Kidney epithelial cell (primary cell): ENCODE results near the gene CIART. TPM values are rescaled to one million over a fixed set of nuclear protein-coding genes. Genes with fewer than 3 reads are reported as not detected.

Source experiments
- DNase-seq: peaks from one replicate; pipeline ENCODE4 v3.0.0-alpha.2; 2010; ENCODE audit warnings: low read depth
- H3K27me3 ChIP-seq: 2 replicates; pipeline ENCODE4 v1.6.0; 2011; ENCODE audit warnings: low read length; ENCODE audit not compliant: control insufficient read depth, insufficient read depth
- H3K36me3 ChIP-seq: 2 replicates; pipeline ENCODE4 v1.5.1; 2011; ENCODE audit warnings: low read length; ENCODE audit not compliant: control insufficient read depth, insufficient read depth
- H3K4me3 ChIP-seq: 2 replicates; pipeline ENCODE4 v1.5.1; 2011; ENCODE audit warnings: low read depth, mild to moderate bottlenecking, control low read depth, low read length
- CTCF ChIP-seq: IDR thresholded peaks from 2 replicates; pipeline ENCODE4 v1.5.1; 2011; ENCODE audit warnings: mild to moderate bottlenecking, moderate library complexity, low read length, control low read depth, inconsistent platforms; ENCODE audit not compliant: insufficient read depth, poor library complexity, severe bottlenecking
- total RNA-seq: library from RNA; depleted of rRNA; stranded (reverse); fragments of >200 nt; gene quantifications from 2 replicates; pipeline ENCODE4 v1.2.3, GENCODE V29; 2015

CIART gene
- total RNA-seq, 1 donor from 2014 or later = 2.4 TPM

DNA sequence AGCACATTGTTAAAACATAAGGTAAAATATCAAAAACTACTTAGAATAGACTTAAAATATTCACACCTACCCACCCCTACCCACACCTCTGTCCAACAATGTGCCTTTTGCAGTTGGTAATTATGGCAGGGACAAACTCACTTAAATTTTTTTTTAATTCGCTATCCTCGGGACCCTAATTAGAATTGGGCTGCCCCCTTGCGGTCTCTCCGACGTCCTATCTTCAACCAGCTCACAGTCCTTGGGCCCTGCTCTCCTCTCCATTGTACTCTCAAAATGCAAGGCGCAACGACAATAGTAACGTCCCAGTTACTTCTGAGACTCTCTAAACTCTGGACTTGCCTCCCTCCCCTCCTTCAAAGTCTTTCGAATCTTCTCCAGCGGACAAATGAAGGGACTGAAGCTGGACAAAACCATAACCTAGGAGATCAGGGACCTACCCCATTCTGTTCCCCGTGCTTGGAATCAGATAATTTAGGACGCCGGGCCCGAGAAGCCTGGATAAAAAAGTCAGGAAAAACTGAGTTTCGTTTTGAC lies 1.1 kb upstream of the CIART start:
- TF ChIP-seq CTCF = peak; percentile 73
- no peak for DNase-seq
- H3K27me3 ChIP-seq = peaks cover 2% of the 10 kb centered on the region
- peak overlapping the region; percentile 36 for H3K4me3 ChIP-seq
- H3K36me3 ChIP-seq = no peaks in the 10 kb centered on the region

DNA sequence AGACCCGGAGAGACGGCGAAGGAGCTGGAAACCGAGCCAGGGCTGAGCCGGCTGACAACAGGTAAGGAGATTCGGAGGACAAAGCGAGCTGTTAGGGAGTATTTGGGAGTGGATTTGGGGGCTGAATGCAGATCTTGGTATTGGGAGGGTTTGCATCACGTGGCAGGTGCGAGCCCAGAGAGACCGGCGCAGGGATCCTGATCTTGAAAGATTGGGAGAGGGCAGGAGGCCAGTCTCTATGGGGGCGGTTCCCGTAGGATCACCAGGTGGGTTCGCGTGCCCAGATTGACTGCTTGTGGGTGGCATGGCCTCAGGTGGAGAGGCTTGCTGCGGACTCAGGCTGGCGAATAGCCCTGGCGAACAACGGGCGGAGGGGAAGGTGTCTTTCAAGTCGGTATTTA lies 204 bp downstream of the CIART start:
- Histone ChIP-seq H3K4me3 (peak overlapping the region; percentile 56), H3K36me3 (no peaks in the 10 kb centered on the region), H3K27me3 (peaks cover 2% of the 10 kb centered on the region)
- no peak for DNase-seq
- TF ChIP-seq CTCF = no peak

GRCh38 chr1:150283260-150283659 lies 906 bp downstream of the CIART start:
- no peak for TF ChIP-seq CTCF
- H3K4me3 ChIP-seq = peak overlapping the region; percentile 56

GRCh38 chr1:150288382-150288781 lies 6.0 kb downstream of the CIART start:
- Histone ChIP-seq H3K4me3 (no peak overlapping the region), H3K27me3 (no peaks in the 10 kb centered on the region)

More at GRCh38 chr1:150283260-150283659, 906 bp downstream of the CIART start:
- no peaks in the 10 kb centered on the region for H3K36me3 ChIP-seq
- peaks cover 2% of the 10 kb centered on the region for H3K27me3 ChIP-seq
- no peak for DNase-seq

DNA sequence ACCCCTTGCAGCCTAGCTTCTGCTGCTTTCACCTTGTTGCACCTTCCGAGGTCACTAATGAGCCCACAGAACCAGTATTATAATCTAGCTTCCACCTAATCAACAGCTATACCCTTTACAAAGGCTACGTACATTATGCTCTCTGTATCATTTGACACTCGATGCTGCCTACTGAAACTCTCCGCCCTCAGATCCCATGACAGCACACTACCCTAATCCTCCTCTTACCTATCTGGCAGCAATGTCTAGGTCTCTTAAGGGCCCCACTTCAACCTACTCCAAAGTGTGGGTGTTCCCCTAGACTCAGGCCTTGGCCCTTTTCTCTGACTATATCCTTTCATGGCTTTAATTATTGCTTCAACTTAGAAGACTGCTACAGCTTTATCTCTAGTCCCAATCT lies 6.5 kb downstream of the CIART start:
- Histone ChIP-seq H3K27me3 (no peaks in the 10 kb centered on the region), H3K36me3 (no peaks in the 10 kb centered on the region), H3K4me3 (no peak overlapping the region)
- no peak for DNase-seq
- no peak for TF ChIP-seq CTCF

More at GRCh38 chr1:150288382-150288781, 6.0 kb downstream of the CIART start:
- no peaks in the 10 kb centered on the region for H3K36me3 ChIP-seq
- no peak for TF ChIP-seq CTCF
- DNase-seq = no peak
